ENCODE data around the gene RUBCN.

GRCh38 chr3:197670361-197670760, 66.3 kb downstream of the RUBCN start:
- TF ChIP-seq MXD4 (CRISPR knock-in tag; IDR thresholded peaks at IDR 0.05) = no peak
- no peak for TF ChIP-seq IRF2 (CRISPR knock-in tag; IDR thresholded peaks at IDR 0.05)
- TF ChIP-seq CAMTA2 (CRISPR knock-in tag; IDR thresholded peaks at IDR 0.05; ENCODE audit: borderline replicate concordance) = no peak
- TF ChIP-seq ZNF724P (CRISPR knock-in tag; IDR thresholded peaks at IDR 0.05; ENCODE audit: borderline replicate concordance) = no peak
- TF ChIP-seq POLR2AphosphoS5 (IDR thresholded peaks at IDR 0.05; ENCODE audit: low read depth, low read length) = no peak
